ENCODE measurements around the gene SERPINF2. TPM values are rescaled to one million over a fixed set of nuclear protein-coding genes. Genes with fewer than 3 reads are reported as not detected.
A peak's percentile ranks its signal among the peaks of the same experiment; 100 is the strongest.

Gene SERPINF2
- total RNA-seq, 1 experiment from 2014 or later = 0.68 TPM

DNA sequence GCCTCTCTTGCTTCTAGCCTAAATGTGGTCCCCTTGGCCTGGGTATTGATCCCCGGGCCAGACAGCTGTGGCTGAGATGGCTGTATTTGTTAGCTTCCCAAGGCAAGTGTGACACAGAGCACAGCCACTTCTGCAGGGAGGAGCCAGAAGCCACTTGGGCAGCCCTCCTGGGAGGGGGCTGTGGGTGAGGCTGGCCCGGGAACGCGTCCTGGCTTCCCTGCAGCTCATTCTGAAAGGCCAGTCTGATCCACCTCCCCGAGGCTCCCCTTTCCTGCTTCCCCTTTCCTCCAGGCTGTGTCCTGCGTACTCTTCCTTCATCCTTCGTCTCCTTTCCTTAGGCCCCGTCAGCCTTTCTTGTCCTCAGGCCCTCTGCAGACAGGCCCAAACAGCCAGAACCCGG, 8.0 kb downstream of the SERPINF2 start:
- Histone ChIP-seq H4K8ac (replicated peaks; ENCODE audit: insufficient read length, low read depth, low read length) (no peak overlapping the region), H2BK15ac (ENCODE audit: low read depth, low read length) (0 out of 2 replicates have a peak overlapping the region, but pooled peaks have one; percentile 17), H4K91ac (ENCODE audit: insufficient read length, low read depth, low read length) (no peak overlapping the region), H2AK5ac (ENCODE audit: insufficient read length, low read length) (no peak overlapping the region), H2AFZ (ENCODE audit: low read length) (no peak overlapping the region), H3K56ac (ENCODE audit: insufficient read length, low read depth, low read length) (no peak overlapping the region), H4K20me1 (ENCODE audit: control insufficient read depth, insufficient read depth, insufficient read length) (no peaks in the 10 kb centered on the region), H3K23ac (ENCODE audit: insufficient read length, low read depth, low read length) (no peak overlapping the region), H4K5ac (ENCODE audit: insufficient read length, low read depth, low read length) (no peak overlapping the region), H3K4ac (ENCODE audit: low read depth, low read length) (no peak overlapping the region), H3K4me1 (ENCODE audit: insufficient read depth, low read length) (no peaks in the 10 kb centered on the region), H3K27ac (ENCODE audit: insufficient read length, low read depth, low read length) (no peak overlapping the region), H3K14ac (ENCODE audit: insufficient read depth, low read length) (no peak overlapping the region), H3K9me3 (ENCODE audit: control insufficient read depth, low read depth, low read length) (no peaks in the 10 kb centered on the region), H3K9ac (ENCODE audit: extremely low read depth, insufficient read length, low read length) (no peak overlapping the region), H2BK5ac (ENCODE audit: insufficient read length, low read length) (no peak overlapping the region), H3T11ph (ENCODE audit: low read length) (no peak overlapping the region), H2BK12ac (ENCODE audit: insufficient read length, low read depth, low read length) (no peak overlapping the region), H3K79me2 (ENCODE audit: insufficient read depth, low read length) (no peaks in the 10 kb centered on the region), H3K23me2 (ENCODE audit: insufficient read length, low read depth, low read length, poor library complexity, severe bottlenecking) (no peaks in the 10 kb centered on the region), H3K18ac (ENCODE audit: insufficient read length, low read depth, low read length) (no peak overlapping the region), H3K79me1 (ENCODE audit: insufficient read depth, low read depth, low read length, poor library complexity, severe bottlenecking) (no peaks in the 10 kb centered on the region), H3K4me2 (ENCODE audit: insufficient read depth, insufficient read length, low read length) (no peak overlapping the region), H2BK120ac (ENCODE audit: low read depth, low read length, poor library complexity, severe bottlenecking) (no peak overlapping the region), H3K27me3 (ENCODE audit: insufficient read depth, low read length) (no peaks in the 10 kb centered on the region), H2BK20ac (ENCODE audit: low read depth, low read length, poor library complexity, severe bottlenecking) (no peak overlapping the region)
- no peak for DNase-seq
- no peaks in the 10 kb centered on the region for H3K36me3 Mint-ChIP-seq (ENCODE audit: insufficient read depth in 1 of 3, low read depth in 3 of 3)
- H3K9me3 Mint-ChIP-seq = no peaks in the 10 kb centered on the region
- H3K4me1 Mint-ChIP-seq = peaks cover 20 to 27% of the 10 kb centered on the region in 2 experiments
- TF ChIP-seq, protein P1, sequence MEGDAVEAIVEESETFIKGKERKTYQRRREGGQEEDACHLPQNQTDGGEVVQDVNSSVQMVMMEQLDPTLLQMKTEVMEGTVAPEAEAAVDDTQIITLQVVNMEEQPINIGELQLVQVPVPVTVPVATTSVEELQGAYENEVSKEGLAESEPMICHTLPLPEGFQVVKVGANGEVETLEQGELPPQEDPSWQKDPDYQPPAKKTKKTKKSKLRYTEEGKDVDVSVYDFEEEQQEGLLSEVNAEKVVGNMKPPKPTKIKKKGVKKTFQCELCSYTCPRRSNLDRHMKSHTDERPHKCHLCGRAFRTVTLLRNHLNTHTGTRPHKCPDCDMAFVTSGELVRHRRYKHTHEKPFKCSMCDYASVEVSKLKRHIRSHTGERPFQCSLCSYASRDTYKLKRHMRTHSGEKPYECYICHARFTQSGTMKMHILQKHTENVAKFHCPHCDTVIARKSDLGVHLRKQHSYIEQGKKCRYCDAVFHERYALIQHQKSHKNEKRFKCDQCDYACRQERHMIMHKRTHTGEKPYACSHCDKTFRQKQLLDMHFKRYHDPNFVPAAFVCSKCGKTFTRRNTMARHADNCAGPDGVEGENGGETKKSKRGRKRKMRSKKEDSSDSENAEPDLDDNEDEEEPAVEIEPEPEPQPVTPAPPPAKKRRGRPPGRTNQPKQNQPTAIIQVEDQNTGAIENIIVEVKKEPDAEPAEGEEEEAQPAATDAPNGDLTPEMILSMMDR (conservative IDR thresholded peaks at IDR 0.05) = no peak
- H3K4me3 Mint-ChIP-seq = no peak overlapping the region
- H3K27me3 Mint-ChIP-seq (ENCODE audit: low read depth) = no peaks in the 10 kb centered on the region; the same call in 1 of the 2 replicates
- H3K27ac Mint-ChIP-seq = peak overlapping the region in 1 of 3 experiments; percentile 70; a peak in 1 of 7 replicates
- no CpG with 5 or more reads among the region's 9 CpGs for WGBS (ENCODE audit: extremely low coverage, insufficient read length, low lambda C conversion rate)
